Karpas-422 (cell line): ENCODE data around the gene HMGCLL1. TPM values are rescaled to one million over a fixed set of nuclear protein-coding genes. Genes with fewer than 3 reads are reported as not detected.
A peak's percentile ranks its signal among the peaks of the same experiment; 100 is the strongest.

Experiments used
- DNase-seq: peaks from one replicate; pipeline ENCODE4 v3.0.0-alpha.2; 2015
- H2AFZ ChIP-seq: fragments of 200-600 bp; sonication (generic); 2 replicates; pipeline ENCODE4 v1.6.1; 2014; ENCODE audit warnings: antibody characterized with exemption, low read length, mixed read lengths
- H3K27ac ChIP-seq: fragments of 200-600 bp; sonication (generic); 2 replicates; pipeline ENCODE4 v1.5.1; 2014; ENCODE audit warnings: mild to moderate bottlenecking, low read length, moderate library complexity
- H3K27me3 ChIP-seq: fragments of 200-600 bp; sonication (generic); 2 replicates; pipeline ENCODE4 v1.6.1; 2014; ENCODE audit warnings: low read length, mixed read lengths
- H3K36me3 ChIP-seq: fragments of 200-600 bp; sonication (generic); 2 replicates; pipeline ENCODE4 v1.6.1; 2014; ENCODE audit warnings: low read length, mixed read lengths; ENCODE audit not compliant: insufficient read depth
- H3K4me1 ChIP-seq: fragments of 200-600 bp; sonication (generic); 2 replicates; pipeline ENCODE4 v1.6.1; 2014; ENCODE audit warnings: mild to moderate bottlenecking, low read length, mixed read lengths
- H3K4me2 ChIP-seq: fragments of 200-600 bp; sonication (generic); 2 replicates; pipeline ENCODE4 v1.6.1; 2014; ENCODE audit warnings: low read length, low read depth, mild to moderate bottlenecking; ENCODE audit not compliant: poor library complexity, severe bottlenecking
- H3K4me3 ChIP-seq: fragments of 200-600 bp; sonication (generic); 2 replicates; pipeline ENCODE4 v1.5.1; 2014; ENCODE audit warnings: mild to moderate bottlenecking, antibody characterized with exemption, low read length, mixed read lengths
- H3K79me2 ChIP-seq: fragments of 200-600 bp; sonication (generic); 2 replicates; pipeline ENCODE4 v1.6.1; 2014; ENCODE audit warnings: mild to moderate bottlenecking, low read length, mixed read lengths
- H3K9ac ChIP-seq: fragments of 200-600 bp; sonication (generic); 2 replicates; pipeline ENCODE4 v1.6.0; 2014; ENCODE audit warnings: low read length
- H3K9me2 ChIP-seq: fragments of 200-600 bp; sonication (generic), shearing (Covaris generic); replicated peaks from 2 replicates; pipeline ENCODE4 v1.6.0; 2014; ENCODE audit warnings: mild to moderate bottlenecking, low read length, moderate library complexity; ENCODE audit not compliant: insufficient read depth
- H3K9me3 ChIP-seq: fragments of 300-700, 200-600 bp; sonication (generic); 2 replicates; pipeline ENCODE4 v1.6.1; 2014; ENCODE audit warnings: low read length, mixed read lengths
- H4K20me1 ChIP-seq: fragments of 200-600 bp; sonication (generic); 2 replicates; pipeline ENCODE4 v1.6.1; 2014; ENCODE audit warnings: mild to moderate bottlenecking, antibody characterized with exemption, low read length, low read depth; ENCODE audit not compliant: insufficient read depth
- total RNA-seq: library from RNA; depleted of rRNA; stranded (reverse); fragments of >200 nt; shearing (Covaris generic); gene quantifications from 2 replicates; pipeline ENCODE4 v1.2.3, GENCODE V29; 2014; ENCODE audit warnings: low replicate concordance

Gene HMGCLL1
- total RNA-seq, 1 experiment from 2014 or later: not detected

DNA sequence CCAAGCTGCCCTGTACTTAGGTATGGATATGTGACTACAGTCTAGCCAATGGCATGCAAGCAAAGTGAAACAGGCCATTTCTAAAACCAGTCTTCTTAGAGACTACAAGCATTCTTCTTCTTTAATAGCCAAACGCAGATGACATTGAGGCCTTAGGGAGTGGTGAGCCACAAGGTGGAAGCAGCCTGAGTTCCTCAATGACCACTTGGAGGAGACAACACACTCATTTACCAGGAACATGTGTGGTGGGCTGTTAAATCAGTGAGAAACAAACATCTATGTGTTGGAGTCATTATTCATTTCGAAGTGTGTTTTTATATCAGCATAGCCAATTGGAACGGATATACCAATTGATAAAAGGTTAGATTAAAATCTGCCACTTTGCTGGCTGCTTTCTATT is 129.8 kb downstream of the HMGCLL1 start:
- Histone ChIP-seq H3K9me2 (no peaks in the 10 kb centered on the region), H3K9me3 (no peaks in the 10 kb centered on the region), H3K4me1 (no peaks in the 10 kb centered on the region), H3K79me2 (no peaks in the 10 kb centered on the region), H4K20me1 (no peaks in the 10 kb centered on the region), H3K36me3 (no peaks in the 10 kb centered on the region), H3K27ac (no peak overlapping the region), H3K4me3 (no peak overlapping the region), H3K9ac (no peak overlapping the region), H3K27me3 (no peaks in the 10 kb centered on the region), H3K4me2 (no peak overlapping the region), H2AFZ (no peak overlapping the region)
- DNase-seq: no peak

DNA sequence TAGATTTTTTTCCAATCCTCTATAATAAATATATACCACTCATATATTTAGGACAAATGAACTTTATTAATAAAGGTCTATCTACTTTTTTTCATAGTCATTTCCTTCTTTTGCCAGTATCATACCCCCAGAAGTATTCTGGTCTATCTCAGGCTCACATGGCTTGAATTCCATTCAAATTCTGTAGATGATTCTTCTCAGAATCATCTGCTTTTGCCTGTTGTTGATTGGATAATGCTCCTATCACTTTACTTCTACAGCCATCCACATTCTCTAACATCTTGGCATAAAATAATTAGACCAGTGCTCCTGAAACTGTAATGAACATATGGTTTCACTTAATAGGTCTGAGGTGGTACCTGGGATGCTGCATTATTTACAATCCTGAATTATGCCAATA is 130.5 kb downstream of the HMGCLL1 start:
- Histone ChIP-seq H2AFZ (no peak overlapping the region), H3K36me3 (no peaks in the 10 kb centered on the region), H3K9me2 (no peaks in the 10 kb centered on the region), H3K4me2 (no peak overlapping the region), H4K20me1 (no peaks in the 10 kb centered on the region), H3K27me3 (no peaks in the 10 kb centered on the region), H3K27ac (no peak overlapping the region), H3K4me3 (no peak overlapping the region), H3K9ac (no peak overlapping the region), H3K79me2 (no peaks in the 10 kb centered on the region), H3K9me3 (no peaks in the 10 kb centered on the region), H3K4me1 (no peaks in the 10 kb centered on the region)
- no peak for DNase-seq

DNA sequence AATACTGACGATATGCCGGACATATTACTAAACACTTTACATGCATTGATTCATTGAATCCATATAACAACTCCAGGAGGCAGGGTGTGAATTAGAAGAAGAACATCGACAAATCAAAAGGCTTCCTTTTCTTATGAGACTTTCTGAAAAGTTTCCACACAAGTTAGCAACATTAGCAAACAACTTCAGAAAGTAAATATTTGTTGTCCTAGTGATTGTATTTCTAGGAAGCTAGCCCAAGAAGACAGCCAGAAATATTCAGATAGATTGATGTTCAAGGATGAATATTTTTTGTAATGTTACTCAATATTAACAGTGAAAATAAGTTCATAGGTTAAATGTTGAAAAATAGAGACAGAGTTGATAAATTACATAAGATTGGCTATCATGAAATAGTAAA is 131.1 kb downstream of the HMGCLL1 start:
- Histone ChIP-seq H3K9ac (no peak overlapping the region), H3K4me1 (no peaks in the 10 kb centered on the region), H4K20me1 (no peaks in the 10 kb centered on the region), H3K36me3 (no peaks in the 10 kb centered on the region), H3K4me3 (no peak overlapping the region), H3K9me3 (no peaks in the 10 kb centered on the region), H3K79me2 (no peaks in the 10 kb centered on the region), H3K27me3 (no peaks in the 10 kb centered on the region), H2AFZ (no peak overlapping the region), H3K9me2 (no peaks in the 10 kb centered on the region), H3K27ac (no peak overlapping the region), H3K4me2 (no peak overlapping the region)
- no peak for DNase-seq

DNA sequence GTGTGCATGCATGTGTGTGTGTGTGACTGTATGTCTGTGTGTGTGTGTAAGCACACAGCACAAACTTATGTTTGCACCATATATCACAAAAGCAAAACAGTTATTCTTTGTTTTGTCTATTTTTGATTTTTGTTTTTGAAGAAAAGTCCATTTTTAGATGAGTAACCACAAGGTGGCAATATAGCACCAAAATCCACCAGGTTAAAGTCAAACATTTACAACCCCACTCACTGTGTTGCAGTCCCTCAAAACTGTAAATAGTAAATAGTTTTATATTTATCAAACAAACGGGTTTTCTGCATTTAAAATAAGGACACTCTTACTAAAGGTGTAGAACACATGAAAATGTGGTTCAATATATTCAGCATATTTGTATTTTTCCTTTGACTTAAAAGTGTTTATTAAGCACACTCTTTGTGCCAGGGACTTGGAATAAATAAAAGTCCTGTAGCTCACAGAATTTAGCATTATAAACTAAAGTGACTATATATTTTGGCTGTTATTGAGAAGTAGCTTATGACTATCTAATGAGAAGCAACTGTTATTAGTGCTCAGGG is 133.3 kb downstream of the HMGCLL1 start:
- Histone ChIP-seq H3K9me3 (no peaks in the 10 kb centered on the region), H3K9me2 (no peaks in the 10 kb centered on the region), H3K4me3 (no peak overlapping the region), H2AFZ (no peak overlapping the region), H3K36me3 (no peaks in the 10 kb centered on the region), H4K20me1 (no peaks in the 10 kb centered on the region), H3K27ac (no peak overlapping the region), H3K4me1 (no peaks in the 10 kb centered on the region), H3K27me3 (no peaks in the 10 kb centered on the region), H3K4me2 (no peak overlapping the region), H3K79me2 (no peaks in the 10 kb centered on the region), H3K9ac (no peak overlapping the region)
- peak; percentile 62 for DNase-seq

DNA sequence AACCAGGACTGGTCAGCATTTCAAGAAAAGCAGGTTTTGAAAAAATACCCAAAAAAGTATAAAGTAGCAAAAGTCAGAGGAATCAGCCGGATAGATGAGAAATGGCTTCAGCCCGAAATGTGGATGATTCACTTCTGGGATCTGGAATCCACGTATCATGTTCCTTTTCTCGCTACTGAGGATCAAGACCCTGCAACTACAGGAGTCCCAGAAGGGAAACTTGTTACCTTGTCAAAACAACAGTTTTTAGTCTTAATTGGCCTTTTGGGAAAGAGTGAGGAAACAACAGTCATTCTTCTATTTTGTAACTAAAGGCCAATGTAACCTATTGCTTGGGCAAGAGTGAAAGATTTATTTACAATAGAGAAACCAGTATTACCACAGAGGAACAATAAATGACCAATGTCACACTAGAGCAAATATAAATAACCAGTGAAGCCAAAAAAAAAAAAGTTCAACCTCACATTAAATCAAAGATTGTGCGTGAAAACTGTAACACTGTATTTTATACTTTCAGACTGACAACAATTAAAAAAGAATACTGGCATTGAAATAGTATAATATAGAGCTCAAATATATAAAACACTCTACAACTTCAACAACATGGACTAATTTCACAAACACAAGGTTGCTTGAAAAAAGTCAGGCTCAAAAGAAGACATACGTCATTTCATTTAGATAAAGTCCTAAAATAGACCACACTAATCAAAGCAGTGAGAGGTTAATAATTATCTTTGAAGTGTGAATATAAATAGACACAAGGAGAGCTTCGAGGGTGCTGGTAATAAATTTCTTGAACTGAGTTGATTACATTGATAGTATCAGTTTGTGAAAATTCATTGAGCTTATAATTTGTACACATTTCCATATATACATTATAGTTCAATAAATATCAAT is 135.5 kb downstream of the HMGCLL1 start:
- no peaks in the 10 kb centered on the region for H3K9me3 ChIP-seq
- no peak overlapping the region for H2AFZ ChIP-seq
- DNase-seq: no peak
- no peak overlapping the region for H3K4me3 ChIP-seq
- no peaks in the 10 kb centered on the region for H3K36me3 ChIP-seq
- H3K79me2 ChIP-seq: no peaks in the 10 kb centered on the region
- H3K9me2 ChIP-seq: no peaks in the 10 kb centered on the region
- H3K9ac ChIP-seq: no peak overlapping the region
- H3K4me1 ChIP-seq: no peaks in the 10 kb centered on the region
- no peak overlapping the region for H3K4me2 ChIP-seq
- H3K27ac ChIP-seq: no peak overlapping the region
- H4K20me1 ChIP-seq: no peaks in the 10 kb centered on the region
- H3K27me3 ChIP-seq: no peaks in the 10 kb centered on the region

DNA sequence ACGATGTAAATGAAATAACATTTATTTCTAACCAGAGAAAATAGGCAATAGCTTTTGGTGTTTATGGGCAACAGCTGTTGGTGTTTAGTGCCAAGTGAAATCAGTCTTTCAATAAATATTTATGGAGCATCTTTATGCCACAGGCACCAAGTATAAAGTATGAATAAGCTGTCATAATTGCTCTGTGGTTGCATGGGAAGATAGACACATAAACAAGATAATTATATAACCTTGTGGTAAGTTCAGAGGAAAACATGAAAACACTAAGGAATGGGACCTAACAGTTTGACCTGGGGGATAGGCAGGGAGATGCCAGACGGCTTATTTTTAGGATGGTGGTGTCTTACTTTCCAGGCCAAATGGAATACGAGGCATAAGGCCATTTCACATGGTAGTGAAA is 140.8 kb downstream of the HMGCLL1 start:
- no peaks in the 10 kb centered on the region for H3K36me3 ChIP-seq
- DNase-seq: no peak
- H3K9me2 ChIP-seq: 0 out of 2 replicates have a peak, but pooled peaks cover 3% of the 10 kb centered on the region
- H3K4me1 ChIP-seq: no peaks in the 10 kb centered on the region
- no peak overlapping the region for H2AFZ ChIP-seq
- no peak overlapping the region for H3K27ac ChIP-seq
- H3K4me2 ChIP-seq: no peak overlapping the region
- H3K4me3 ChIP-seq: no peak overlapping the region
- no peaks in the 10 kb centered on the region for H3K27me3 ChIP-seq
- H3K79me2 ChIP-seq: no peaks in the 10 kb centered on the region
- H3K9ac ChIP-seq: no peak overlapping the region
- H3K9me3 ChIP-seq: no peaks in the 10 kb centered on the region
- H4K20me1 ChIP-seq: no peaks in the 10 kb centered on the region

DNA sequence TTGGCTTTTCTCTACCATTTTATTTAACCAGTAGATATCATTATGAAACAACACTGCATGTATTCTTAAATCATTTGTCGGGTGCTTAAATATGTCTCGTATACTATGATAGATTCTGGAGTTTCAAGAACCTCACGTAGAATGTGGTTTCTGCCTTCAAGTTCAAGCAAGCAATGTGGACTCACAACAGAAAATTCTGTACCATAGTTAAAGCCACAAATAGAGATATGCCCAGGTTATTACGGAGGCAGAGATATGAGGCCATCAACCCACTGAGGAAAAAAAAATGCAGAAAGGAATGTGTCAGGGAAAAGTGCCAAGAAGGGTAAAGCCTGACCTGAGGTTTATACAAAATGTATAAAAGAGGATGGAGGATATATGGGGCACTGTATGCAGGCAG is 141.9 kb downstream of the HMGCLL1 start:
- H3K4me3 ChIP-seq: no peak overlapping the region
- H3K9me3 ChIP-seq: no peaks in the 10 kb centered on the region
- H3K79me2 ChIP-seq: no peaks in the 10 kb centered on the region
- H4K20me1 ChIP-seq: no peaks in the 10 kb centered on the region
- no peak overlapping the region for H3K9ac ChIP-seq
- no peak overlapping the region for H3K27ac ChIP-seq
- H3K9me2 ChIP-seq: 0 out of 2 replicates have a peak, but pooled peaks cover 3% of the 10 kb centered on the region
- no peaks in the 10 kb centered on the region for H3K36me3 ChIP-seq
- H3K4me1 ChIP-seq: no peaks in the 10 kb centered on the region
- DNase-seq: no peak
- no peaks in the 10 kb centered on the region for H3K27me3 ChIP-seq
- H2AFZ ChIP-seq: no peak overlapping the region
- H3K4me2 ChIP-seq: no peak overlapping the region

DNA sequence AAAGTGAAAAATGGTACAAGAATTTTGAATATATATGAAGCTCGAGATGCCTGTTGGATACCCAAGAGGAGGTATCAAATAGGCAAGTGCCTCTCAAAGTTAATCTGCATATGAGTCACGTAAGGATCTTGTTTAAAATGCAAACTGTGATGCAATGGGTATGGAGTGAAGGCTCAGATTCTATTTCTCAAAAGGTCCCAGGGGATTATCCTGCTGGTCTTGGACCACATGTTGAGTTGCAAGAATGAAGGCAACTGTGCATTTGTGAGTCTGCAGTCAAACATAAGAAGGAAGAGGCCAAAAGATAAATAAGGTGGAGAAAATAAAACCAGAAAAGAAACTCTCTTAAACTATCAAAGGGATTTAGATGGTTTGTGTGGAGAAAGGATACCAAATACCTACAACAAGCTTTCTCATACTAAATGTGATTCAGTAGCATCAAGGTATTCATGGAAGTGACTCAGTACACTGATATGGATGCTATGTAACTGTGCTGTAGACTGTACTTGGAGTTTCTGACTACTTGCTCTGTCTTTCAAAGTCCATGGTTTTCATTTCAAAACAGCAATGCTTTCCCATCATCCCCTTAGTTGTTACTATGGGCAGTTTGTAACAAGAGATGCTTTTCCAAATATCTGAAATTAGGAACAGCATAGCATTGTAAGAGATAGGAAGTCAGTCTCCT is 145.4 kb downstream of the HMGCLL1 start:
- Histone ChIP-seq H3K79me2 (no peaks in the 10 kb centered on the region), H3K27me3 (no peaks in the 10 kb centered on the region), H3K27ac (no peak overlapping the region), H3K9ac (no peak overlapping the region), H3K4me1 (no peaks in the 10 kb centered on the region), H3K4me2 (no peak overlapping the region), H3K36me3 (no peaks in the 10 kb centered on the region), H4K20me1 (no peaks in the 10 kb centered on the region), H3K4me3 (no peak overlapping the region), H3K9me2 (0 out of 2 replicates have a peak, but pooled peaks cover 3% of the 10 kb centered on the region), H2AFZ (no peak overlapping the region), H3K9me3 (no peaks in the 10 kb centered on the region)
- DNase-seq: no peak
